Karpas-422 (cell line): ENCODE measurements around the gene KDM4F. TPM values are rescaled to one million over a fixed set of nuclear protein-coding genes. Genes with fewer than 3 reads are reported as not detected.

Source experiments
- DNase-seq: peaks from one replicate; pipeline ENCODE4 v3.0.0-alpha.2; 2015
- H2AFZ ChIP-seq: fragments of 200-600 bp; sonication (generic); 2 replicates; pipeline ENCODE4 v1.6.1; 2014; ENCODE audit warnings: antibody characterized with exemption, low read length, mixed read lengths
- H3K27ac ChIP-seq: fragments of 200-600 bp; sonication (generic); 2 replicates; pipeline ENCODE4 v1.5.1; 2014; ENCODE audit warnings: mild to moderate bottlenecking, low read length, moderate library complexity
- H3K27me3 ChIP-seq: fragments of 200-600 bp; sonication (generic); 2 replicates; pipeline ENCODE4 v1.6.1; 2014; ENCODE audit warnings: low read length, mixed read lengths
- H3K36me3 ChIP-seq: fragments of 200-600 bp; sonication (generic); 2 replicates; pipeline ENCODE4 v1.6.1; 2014; ENCODE audit warnings: low read length, mixed read lengths; ENCODE audit not compliant: insufficient read depth
- H3K4me1 ChIP-seq: fragments of 200-600 bp; sonication (generic); 2 replicates; pipeline ENCODE4 v1.6.1; 2014; ENCODE audit warnings: mild to moderate bottlenecking, low read length, mixed read lengths
- H3K4me2 ChIP-seq: fragments of 200-600 bp; sonication (generic); 2 replicates; pipeline ENCODE4 v1.6.1; 2014; ENCODE audit warnings: low read length, low read depth, mild to moderate bottlenecking; ENCODE audit not compliant: poor library complexity, severe bottlenecking
- H3K4me3 ChIP-seq: fragments of 200-600 bp; sonication (generic); 2 replicates; pipeline ENCODE4 v1.5.1; 2014; ENCODE audit warnings: mild to moderate bottlenecking, antibody characterized with exemption, low read length, mixed read lengths
- H3K79me2 ChIP-seq: fragments of 200-600 bp; sonication (generic); 2 replicates; pipeline ENCODE4 v1.6.1; 2014; ENCODE audit warnings: mild to moderate bottlenecking, low read length, mixed read lengths
- H3K9ac ChIP-seq: fragments of 200-600 bp; sonication (generic); 2 replicates; pipeline ENCODE4 v1.6.0; 2014; ENCODE audit warnings: low read length
- H3K9me2 ChIP-seq: fragments of 200-600 bp; sonication (generic), shearing (Covaris generic); replicated peaks from 2 replicates; pipeline ENCODE4 v1.6.0; 2014; ENCODE audit warnings: mild to moderate bottlenecking, low read length, moderate library complexity; ENCODE audit not compliant: insufficient read depth
- H3K9me3 ChIP-seq: fragments of 300-700, 200-600 bp; sonication (generic); 2 replicates; pipeline ENCODE4 v1.6.1; 2014; ENCODE audit warnings: low read length, mixed read lengths
- H4K20me1 ChIP-seq: fragments of 200-600 bp; sonication (generic); 2 replicates; pipeline ENCODE4 v1.6.1; 2014; ENCODE audit warnings: mild to moderate bottlenecking, antibody characterized with exemption, low read length, low read depth; ENCODE audit not compliant: insufficient read depth
- total RNA-seq: library from RNA; depleted of rRNA; stranded (reverse); fragments of >200 nt; shearing (Covaris generic); gene quantifications from 2 replicates; pipeline ENCODE4 v1.2.3, GENCODE V29; 2014; ENCODE audit warnings: low replicate concordance

The KDM4F gene
- total RNA-seq, 1 experiment from 2014 or later: not detected

DNA sequence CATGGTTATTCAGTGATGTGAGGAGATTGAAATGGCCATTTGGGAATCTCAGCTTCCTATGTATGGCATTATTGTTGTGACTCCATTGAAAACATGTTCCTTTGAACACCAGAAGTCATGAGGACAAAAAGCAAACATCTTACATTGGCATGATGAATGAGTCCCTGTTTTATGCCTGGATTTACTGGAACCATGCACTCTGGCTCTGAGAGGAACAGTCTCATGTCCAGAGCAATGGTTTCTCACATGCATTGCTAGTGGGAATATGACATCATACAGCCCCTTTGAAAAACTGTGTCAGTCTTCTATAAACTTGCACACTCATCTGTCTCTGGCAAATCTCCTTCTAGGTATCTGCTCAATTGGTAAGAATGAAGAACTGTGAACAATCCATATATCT is 3.4 kb upstream of the KDM4F start:
- Histone ChIP-seq H3K36me3 (no peaks in the 10 kb centered on the region), H3K27me3 (no peaks in the 10 kb centered on the region), H3K9me2 (no peaks in the 10 kb centered on the region), H3K79me2 (no peaks in the 10 kb centered on the region), H3K4me1 (no peaks in the 10 kb centered on the region), H3K9me3 (no peaks in the 10 kb centered on the region), H3K9ac (no peak overlapping the region), H2AFZ (no peak overlapping the region), H4K20me1 (no peaks in the 10 kb centered on the region), H3K4me3 (no peak overlapping the region), H3K4me2 (no peak overlapping the region), H3K27ac (no peak overlapping the region)
- DNase-seq: no peak

DNA sequence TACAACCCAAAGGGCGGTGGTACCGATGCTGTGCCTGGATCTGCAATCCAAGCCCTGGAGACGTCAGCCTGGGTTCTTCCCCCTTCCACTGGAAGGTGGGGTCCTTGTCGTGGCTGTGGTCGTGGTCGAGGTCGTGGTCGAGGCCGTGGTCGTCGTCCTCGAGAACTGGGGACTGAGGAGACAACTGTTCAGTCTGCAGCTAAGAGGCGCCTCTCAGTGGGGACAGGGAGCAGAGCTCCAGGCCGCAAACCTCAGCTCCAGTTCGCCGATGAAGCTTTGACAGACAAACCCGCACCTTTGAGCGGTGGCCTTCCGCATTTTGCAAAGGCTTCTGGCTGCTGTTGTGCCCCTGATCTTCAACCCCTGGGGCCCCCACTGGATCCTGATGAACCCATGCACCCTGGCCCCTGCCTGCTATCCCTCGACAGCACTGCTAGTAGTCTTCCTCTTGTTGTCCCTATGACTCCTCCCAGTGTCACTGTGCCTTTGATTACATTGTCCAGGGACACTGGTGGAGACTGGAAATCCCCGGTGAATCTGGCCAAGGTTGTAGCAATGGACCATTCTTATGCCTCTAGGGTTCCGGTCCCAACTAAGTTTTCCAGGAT is 1.5 kb downstream of the KDM4F start:
- Histone ChIP-seq H4K20me1 (no peaks in the 10 kb centered on the region), H3K4me3 (no peak overlapping the region), H3K27ac (no peak overlapping the region), H3K36me3 (no peaks in the 10 kb centered on the region), H3K9me3 (no peaks in the 10 kb centered on the region), H3K4me2 (no peak overlapping the region), H3K4me1 (no peaks in the 10 kb centered on the region), H3K9ac (no peak overlapping the region), H2AFZ (no peak overlapping the region), H3K27me3 (no peaks in the 10 kb centered on the region), H3K79me2 (no peaks in the 10 kb centered on the region), H3K9me2 (no peaks in the 10 kb centered on the region)
- no peak for DNase-seq

DNA sequence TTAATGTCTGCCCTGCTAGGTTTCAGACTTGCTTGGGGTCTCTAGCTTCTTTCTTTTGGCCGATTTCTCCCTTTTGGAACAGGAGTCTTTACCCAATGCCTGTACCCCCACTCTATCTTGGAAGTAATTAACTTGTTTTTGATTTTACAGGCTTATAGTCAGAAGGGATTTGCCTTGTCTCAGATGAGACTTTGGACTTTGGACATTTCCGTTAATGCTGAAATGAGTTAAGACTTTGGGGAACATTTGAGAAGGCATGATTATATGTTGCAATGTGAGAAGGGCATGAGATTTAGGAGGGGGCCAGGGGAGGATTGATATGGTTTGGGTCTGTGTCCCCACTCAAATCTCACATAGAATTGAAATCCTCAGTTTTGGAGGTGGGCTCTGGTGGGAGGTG is 5.1 kb downstream of the KDM4F start:
- no peaks in the 10 kb centered on the region for H4K20me1 ChIP-seq
- no peak overlapping the region for H3K27ac ChIP-seq
- no peaks in the 10 kb centered on the region for H3K9me2 ChIP-seq

GRCh38 chr11:95055283-95055897 is 6.2 kb downstream of the KDM4F start:
- H3K9me3 ChIP-seq: no peaks in the 10 kb centered on the region
- H3K4me2 ChIP-seq: no peak overlapping the region
- no peaks in the 10 kb centered on the region for H3K4me1 ChIP-seq
- peaks cover 2% of the 10 kb centered on the region; the same call in 1 of the 2 replicates for H3K27me3 ChIP-seq
- DNase-seq: no peak
- no peak overlapping the region for H3K9ac ChIP-seq
- no peak overlapping the region for H3K4me3 ChIP-seq
- no peaks in the 10 kb centered on the region for H3K36me3 ChIP-seq
- H3K27ac ChIP-seq: no peak overlapping the region
- H2AFZ ChIP-seq: no peak overlapping the region
- H3K9me2 ChIP-seq: no peaks in the 10 kb centered on the region
- H3K79me2 ChIP-seq: no peaks in the 10 kb centered on the region
- H4K20me1 ChIP-seq: no peaks in the 10 kb centered on the region

More for the DNA sequence above, 5.1 kb downstream of the KDM4F start:
- Histone ChIP-seq H3K9ac (no peak overlapping the region), H3K9me3 (no peaks in the 10 kb centered on the region), H3K79me2 (no peaks in the 10 kb centered on the region), H3K27me3 (no peaks in the 10 kb centered on the region; the same call in 1 of the 2 replicates), H3K4me1 (no peaks in the 10 kb centered on the region), H3K4me3 (no peak overlapping the region), H3K36me3 (no peaks in the 10 kb centered on the region), H3K4me2 (no peak overlapping the region), H2AFZ (no peak overlapping the region)
- no peak for DNase-seq

DNA sequence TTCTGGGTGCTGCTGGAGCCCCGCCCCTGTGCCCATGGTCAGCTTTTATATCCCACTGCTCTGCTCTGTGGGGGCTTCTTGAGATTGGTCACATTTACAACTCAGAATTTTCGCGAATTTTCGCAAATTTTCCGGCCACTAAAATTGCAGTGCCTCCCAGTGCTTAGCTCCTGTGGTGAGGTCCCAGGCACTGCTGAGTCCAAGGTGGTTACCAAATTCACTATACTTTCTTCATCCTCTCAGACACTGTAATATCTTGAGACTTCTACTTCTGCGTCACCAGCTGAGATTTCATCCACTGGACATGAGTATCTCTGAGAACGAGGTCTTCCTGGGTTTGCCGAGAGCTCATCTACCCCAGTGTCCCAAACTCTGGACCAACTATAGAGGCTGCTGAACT is 8.7 kb downstream of the KDM4F start:
- H4K20me1 ChIP-seq: no peaks in the 10 kb centered on the region
- H3K27me3 ChIP-seq: peaks cover 2% of the 10 kb centered on the region; the same call in 1 of the 2 replicates
- no peaks in the 10 kb centered on the region for H3K4me1 ChIP-seq
- H3K4me2 ChIP-seq: no peak overlapping the region
- no peak overlapping the region for H2AFZ ChIP-seq
- no peaks in the 10 kb centered on the region for H3K9me2 ChIP-seq
- H3K27ac ChIP-seq: no peak overlapping the region
- H3K79me2 ChIP-seq: no peaks in the 10 kb centered on the region
- DNase-seq: no peak
- no peaks in the 10 kb centered on the region for H3K9me3 ChIP-seq
- no peak overlapping the region for H3K9ac ChIP-seq
- H3K36me3 ChIP-seq: no peaks in the 10 kb centered on the region
- H3K4me3 ChIP-seq: no peak overlapping the region

DNA sequence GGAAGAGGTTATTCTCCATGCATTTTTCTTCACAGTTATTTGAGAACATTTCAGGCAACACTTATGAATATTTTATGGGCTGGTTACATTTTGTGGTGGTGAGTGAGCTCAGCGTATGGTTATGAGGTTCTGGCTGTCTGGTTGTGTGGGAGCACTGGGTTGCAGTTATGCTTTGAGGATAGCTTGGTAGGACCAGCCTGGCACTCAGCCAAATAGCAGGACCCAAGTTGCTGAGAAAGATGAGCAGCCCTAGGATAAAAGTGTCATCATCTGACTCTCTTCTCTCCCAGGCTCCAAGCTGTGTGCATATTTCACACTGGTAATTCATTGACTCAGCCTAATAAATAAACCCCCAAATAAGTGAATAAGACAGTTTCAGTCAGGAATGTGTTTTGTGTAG is 9.4 kb downstream of the KDM4F start:
- Histone ChIP-seq H3K4me1 (no peaks in the 10 kb centered on the region), H3K4me3 (no peak overlapping the region)

GRCh38 chr11:95059046-95059445 is 9.8 kb downstream of the KDM4F start:
- Histone ChIP-seq H3K79me2 (no peaks in the 10 kb centered on the region), H3K36me3 (no peaks in the 10 kb centered on the region), H3K27me3 (peaks cover 2% of the 10 kb centered on the region; the same call in 1 of the 2 replicates), H3K4me3 (no peak overlapping the region), H3K4me1 (no peaks in the 10 kb centered on the region), H3K9ac (no peak overlapping the region), H3K27ac (no peak overlapping the region), H4K20me1 (no peaks in the 10 kb centered on the region), H2AFZ (no peak overlapping the region), H3K9me2 (no peaks in the 10 kb centered on the region), H3K4me2 (no peak overlapping the region), H3K9me3 (no peaks in the 10 kb centered on the region)
- no peak for DNase-seq

More for the DNA sequence above, 9.4 kb downstream of the KDM4F start:
- no peaks in the 10 kb centered on the region for H3K79me2 ChIP-seq
- H4K20me1 ChIP-seq: no peaks in the 10 kb centered on the region
- H3K9me3 ChIP-seq: no peaks in the 10 kb centered on the region
- H3K27ac ChIP-seq: no peak overlapping the region
- no peaks in the 10 kb centered on the region for H3K36me3 ChIP-seq
- H3K9ac ChIP-seq: no peak overlapping the region
- H3K9me2 ChIP-seq: no peaks in the 10 kb centered on the region
- H3K27me3 ChIP-seq: peaks cover 2% of the 10 kb centered on the region; the same call in 1 of the 2 replicates
- no peak for DNase-seq
- no peak overlapping the region for H2AFZ ChIP-seq
- H3K4me2 ChIP-seq: no peak overlapping the region

GRCh38 chr11:95065336-95065735 is 16.1 kb downstream of the KDM4F start:
- H3K27me3 ChIP-seq: 0 out of 2 replicates have a peak, but pooled peaks cover under 1% of the 10 kb centered on the region
- peaks cover 20% of the 10 kb centered on the region for H3K4me1 ChIP-seq
- H3K9ac ChIP-seq: no peak overlapping the region
- H3K9me3 ChIP-seq: no peaks in the 10 kb centered on the region
- H3K9me2 ChIP-seq: no peaks in the 10 kb centered on the region
- H3K27ac ChIP-seq: no peak overlapping the region
- H3K36me3 ChIP-seq: peaks cover under 1% of the 10 kb centered on the region; the same call in 1 of the 2 replicates
- no peak overlapping the region for H3K4me2 ChIP-seq
- H4K20me1 ChIP-seq: peaks cover 3% of the 10 kb centered on the region
- no peak overlapping the region for H2AFZ ChIP-seq
- peaks cover 26% of the 10 kb centered on the region for H3K79me2 ChIP-seq
- DNase-seq: no peak
- H3K4me3 ChIP-seq: no peak overlapping the region
